ENCODE measurements around the gene RAPGEF1.

Gene RAPGEF1

DNA sequence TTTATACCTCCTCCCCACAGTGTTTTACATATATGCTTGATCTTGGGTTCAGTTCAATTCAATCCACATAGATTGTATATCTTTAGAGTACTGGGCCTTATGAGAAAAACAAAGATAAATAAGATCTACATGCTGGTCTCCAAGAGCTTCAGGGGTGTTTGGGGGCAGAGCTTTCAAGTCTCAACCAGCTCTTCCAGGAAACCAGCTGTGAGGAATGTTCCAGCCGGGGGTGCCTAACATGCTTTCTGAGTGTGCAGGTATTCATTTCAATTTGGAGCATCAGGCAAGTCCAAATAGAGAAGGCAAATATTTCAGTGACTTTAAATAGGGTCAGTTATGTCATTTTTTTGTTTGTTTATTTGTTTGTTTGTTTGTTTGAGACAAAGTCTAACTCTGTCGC, 5.7 kb upstream of the RAPGEF1 start:
- H3K9ac ChIP-seq (ENCODE audit: low read depth, low read length): no peak overlapping the region
- no peaks in the 10 kb centered on the region for H3K9me3 ChIP-seq (ENCODE audit: insufficient read depth, low read depth, low read length)
- H3K27ac ChIP-seq (ENCODE audit: low read depth, low read length): no peak overlapping the region
- no peaks in the 10 kb centered on the region for H3K4me1 ChIP-seq (ENCODE audit: insufficient read depth, low read length)
- H3K27me3 ChIP-seq (ENCODE audit: insufficient read depth, low read length): no peaks in the 10 kb centered on the region
- no peak overlapping the region for H3K4me3 ChIP-seq (ENCODE audit: low read length)
- H3K36me3 ChIP-seq (ENCODE audit: insufficient read depth, low read length): no peaks in the 10 kb centered on the region
- 97% methylated on average over 2 of the region's 2 CpGs for WGBS

DNA sequence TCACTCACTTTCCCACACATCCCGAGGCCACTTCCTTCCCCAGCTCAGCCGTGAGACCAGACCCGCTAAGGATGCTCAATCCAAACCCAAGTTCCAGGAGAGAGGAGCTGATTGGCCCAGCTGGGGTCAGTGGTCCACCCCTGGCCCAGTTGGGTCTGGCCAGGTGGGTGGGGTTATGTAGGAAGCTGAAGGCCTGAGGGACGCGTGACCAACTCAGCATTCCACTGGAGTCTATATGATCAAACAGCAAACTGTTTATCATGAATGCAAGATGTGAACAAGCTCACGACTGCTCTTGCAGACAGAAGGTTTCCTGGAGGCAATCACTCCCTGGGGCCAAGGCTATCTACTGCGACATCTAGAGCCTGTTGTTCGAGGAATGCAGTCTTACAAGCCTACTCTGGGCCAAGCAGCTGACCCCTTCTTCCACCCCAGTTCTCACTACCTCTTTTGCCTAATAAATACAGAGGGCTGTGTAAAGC, 4.9 kb upstream of the RAPGEF1 start:
- Histone ChIP-seq H3K4me3 (ENCODE audit: low read length) (no peak overlapping the region), H3K9ac (ENCODE audit: low read depth, low read length) (no peak overlapping the region), H3K36me3 (ENCODE audit: insufficient read depth, low read length) (no peaks in the 10 kb centered on the region), H3K9me3 (ENCODE audit: insufficient read depth, low read depth, low read length) (no peaks in the 10 kb centered on the region), H3K4me1 (ENCODE audit: insufficient read depth, low read length) (no peaks in the 10 kb centered on the region), H3K27ac (ENCODE audit: low read depth, low read length) (no peak overlapping the region), H3K27me3 (ENCODE audit: insufficient read depth, low read length) (no peaks in the 10 kb centered on the region)
- WGBS: 91% methylated on average over 8 of the region's 8 CpGs

GRCh38 chr9:131744171-131744719, 4.4 kb upstream of the RAPGEF1 start:
- Histone ChIP-seq H3K27ac (ENCODE audit: low read depth, low read length) (no peak overlapping the region), H3K4me1 (ENCODE audit: insufficient read depth, low read length) (no peaks in the 10 kb centered on the region), H3K27me3 (ENCODE audit: insufficient read depth, low read length) (no peaks in the 10 kb centered on the region), H3K4me3 (ENCODE audit: low read length) (no peak overlapping the region), H3K9me3 (ENCODE audit: insufficient read depth, low read depth, low read length) (no peaks in the 10 kb centered on the region), H3K36me3 (ENCODE audit: insufficient read depth, low read length) (no peaks in the 10 kb centered on the region), H3K9ac (ENCODE audit: low read depth, low read length) (no peak overlapping the region)
- WGBS: 91% methylated on average over 9 of the region's 9 CpGs

DNA sequence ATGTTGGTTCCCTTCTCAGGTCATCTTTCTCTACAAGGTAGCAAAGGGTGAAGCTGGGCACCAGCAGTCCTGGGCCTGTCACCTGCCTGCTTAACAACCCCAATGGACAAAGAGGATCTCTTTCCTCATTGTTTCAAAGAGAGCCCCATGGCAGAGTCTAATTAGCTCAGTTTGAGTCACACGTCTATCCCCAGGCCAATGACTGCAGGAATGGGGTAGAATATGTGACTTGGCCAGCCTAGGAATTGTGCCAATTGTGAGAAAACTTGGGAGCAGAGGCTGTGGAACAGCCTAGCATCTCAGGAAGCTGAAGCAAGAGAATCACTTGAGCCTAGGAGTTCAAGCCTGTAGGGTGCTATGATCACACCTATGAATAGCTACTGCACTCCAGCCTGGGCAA, 3.6 kb upstream of the RAPGEF1 start:
- Histone ChIP-seq H3K27ac (ENCODE audit: low read depth, low read length) (no peak overlapping the region), H3K9me3 (ENCODE audit: insufficient read depth, low read depth, low read length) (no peaks in the 10 kb centered on the region), H3K36me3 (ENCODE audit: insufficient read depth, low read length) (no peaks in the 10 kb centered on the region), H3K27me3 (ENCODE audit: insufficient read depth, low read length) (no peaks in the 10 kb centered on the region), H3K4me3 (ENCODE audit: low read length) (no peak overlapping the region), H3K4me1 (ENCODE audit: insufficient read depth, low read length) (peaks cover 4% of the 10 kb centered on the region; the same call in 1 of the 2 replicates), H3K9ac (ENCODE audit: low read depth, low read length) (no peak overlapping the region)
- 91% methylated on average over 1 of the region's 1 CpG for WGBS

DNA sequence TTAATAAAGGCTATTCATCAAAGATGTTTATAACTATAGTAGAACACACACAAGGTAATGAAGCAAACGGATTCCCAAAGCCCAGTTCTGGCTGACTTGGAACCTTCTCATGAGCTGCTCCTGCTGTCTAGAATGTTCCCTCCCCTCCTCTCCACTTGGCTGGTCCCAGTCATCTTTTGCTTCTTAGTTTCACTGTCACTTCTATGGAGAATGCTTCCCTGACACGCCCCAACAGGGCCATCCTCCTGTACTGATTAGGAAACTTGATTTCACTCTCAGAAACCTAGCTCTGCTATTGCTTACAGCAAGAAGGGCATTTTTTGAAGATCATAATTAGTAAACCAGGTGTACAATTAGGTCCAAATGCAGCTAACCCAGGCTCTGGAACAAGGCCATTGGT, 3.2 kb upstream of the RAPGEF1 start:
- Histone ChIP-seq H3K9me3 (ENCODE audit: insufficient read depth, low read depth, low read length) (no peaks in the 10 kb centered on the region), H3K4me1 (ENCODE audit: insufficient read depth, low read length) (peaks cover 7% of the 10 kb centered on the region; the same call in 1 of the 2 replicates), H3K27me3 (ENCODE audit: insufficient read depth, low read length) (no peaks in the 10 kb centered on the region), H3K36me3 (ENCODE audit: insufficient read depth, low read length) (no peaks in the 10 kb centered on the region), H3K4me3 (ENCODE audit: low read length) (no peak overlapping the region), H3K27ac (ENCODE audit: low read depth, low read length) (no peak overlapping the region), H3K9ac (ENCODE audit: low read depth, low read length) (no peak overlapping the region)
- WGBS: 83% methylated on average over 2 of the region's 2 CpGs

DNA sequence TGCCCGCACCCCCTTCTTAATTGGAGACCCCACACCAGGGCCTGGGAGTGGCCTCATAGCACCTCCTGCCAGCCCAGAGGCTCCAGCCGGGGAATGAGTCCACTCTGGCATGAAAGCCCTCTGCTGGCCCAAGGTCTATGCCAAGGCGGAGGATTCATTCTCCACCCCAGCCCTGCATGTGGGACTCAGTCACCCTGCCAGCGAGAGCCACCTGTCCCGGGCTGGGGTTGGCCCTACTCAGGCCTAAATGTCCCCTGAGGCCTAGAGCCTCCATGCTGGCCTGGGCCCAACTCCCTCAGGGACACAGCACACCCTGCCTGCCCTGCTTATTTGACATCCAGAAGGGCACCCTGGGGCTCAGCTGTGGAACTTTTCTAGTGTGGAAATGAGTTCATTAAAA, 1.0 kb upstream of the RAPGEF1 start:
- WGBS: 94% methylated on average over 5 of the region's 5 CpGs
- H3K9me3 ChIP-seq (ENCODE audit: insufficient read depth, low read depth, low read length): no peaks in the 10 kb centered on the region
- no peak overlapping the region for H3K9ac ChIP-seq (ENCODE audit: low read depth, low read length)
- peaks cover 7% of the 10 kb centered on the region; the same call in 1 of the 2 replicates for H3K4me1 ChIP-seq (ENCODE audit: insufficient read depth, low read length)
- H3K36me3 ChIP-seq (ENCODE audit: insufficient read depth, low read length): no peaks in the 10 kb centered on the region
- no peaks in the 10 kb centered on the region for H3K27me3 ChIP-seq (ENCODE audit: insufficient read depth, low read length)
- no peak overlapping the region for H3K27ac ChIP-seq (ENCODE audit: low read depth, low read length)
- H3K4me3 ChIP-seq (ENCODE audit: low read length): no peak overlapping the region

- under 1% methylated on average over 96 of the region's 96 CpGs for WGBS
Observed at GRCh38 chr9:131739133-131739958, 530 bp downstream of the RAPGEF1 start.

DNA sequence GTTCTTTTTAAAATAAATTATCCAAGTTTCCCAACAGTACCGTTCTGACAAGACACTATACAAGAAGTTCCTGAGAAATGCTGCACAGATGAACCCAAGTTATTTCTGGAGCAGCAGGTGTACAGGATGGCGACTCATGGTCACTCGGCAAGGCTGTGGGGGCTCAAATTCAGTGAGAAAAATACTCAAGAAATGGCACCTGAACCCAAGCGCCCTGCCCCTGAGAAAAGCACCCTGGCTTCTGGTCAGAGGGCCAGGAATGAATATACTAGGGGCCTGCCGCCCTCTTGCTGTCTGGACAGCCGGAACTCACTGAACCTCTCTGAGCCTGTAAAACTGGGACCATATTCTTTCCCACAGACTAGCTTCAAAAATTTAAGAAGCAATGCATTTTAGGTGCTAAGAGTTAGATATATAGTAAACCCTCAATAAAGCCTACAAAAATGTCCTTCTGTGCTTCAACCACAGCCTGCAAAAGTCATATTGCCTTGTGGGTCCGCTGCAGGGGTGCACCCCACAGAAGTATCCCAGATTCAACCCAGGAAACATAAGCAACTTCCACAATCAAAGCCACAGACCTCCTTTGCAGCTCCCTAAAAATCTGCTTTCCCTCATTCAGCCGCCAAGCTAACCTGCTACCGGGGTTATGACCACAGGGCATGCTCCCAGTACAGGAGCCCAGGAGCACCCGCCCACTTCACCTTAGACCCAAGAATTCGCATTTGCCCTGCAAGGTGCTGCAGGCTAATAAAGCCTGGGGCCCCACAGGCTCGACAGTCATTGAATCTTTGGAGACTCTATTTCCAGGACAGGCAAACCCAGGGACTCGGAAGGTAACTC, 1.4 kb downstream of the RAPGEF1 start:
- WGBS: 64% methylated on average over 12 of the region's 13 CpGs
- Histone ChIP-seq H3K9me3 (ENCODE audit: insufficient read depth, low read depth, low read length) (no peaks in the 10 kb centered on the region), H3K4me3 (ENCODE audit: low read length) (peak overlapping the region; percentile 82), H3K27me3 (ENCODE audit: insufficient read depth, low read length) (no peaks in the 10 kb centered on the region), H3K9ac (ENCODE audit: low read depth, low read length) (peak overlapping the region; percentile 79), H3K27ac (ENCODE audit: low read depth, low read length) (no peak overlapping the region), H3K36me3 (ENCODE audit: insufficient read depth, low read length) (no peaks in the 10 kb centered on the region), H3K4me1 (ENCODE audit: insufficient read depth, low read length) (peaks cover 18% of the 10 kb centered on the region)

More at GRCh38 chr9:131739133-131739958, 530 bp downstream of the RAPGEF1 start:
- Histone ChIP-seq H3K4me1 (ENCODE audit: insufficient read depth, low read length) (peaks cover 10% of the 10 kb centered on the region), H3K27ac (ENCODE audit: low read depth, low read length) (no peak overlapping the region), H3K36me3 (ENCODE audit: insufficient read depth, low read length) (no peaks in the 10 kb centered on the region), H3K9ac (ENCODE audit: low read depth, low read length) (peak overlapping the region; percentile 79), H3K9me3 (ENCODE audit: insufficient read depth, low read depth, low read length) (no peaks in the 10 kb centered on the region), H3K27me3 (ENCODE audit: insufficient read depth, low read length) (no peaks in the 10 kb centered on the region), H3K4me3 (ENCODE audit: low read length) (peak overlapping the region; percentile 82)

GRCh38 chr9:131737426-131737825, 2.5 kb downstream of the RAPGEF1 start:
- Histone ChIP-seq H3K27me3 (ENCODE audit: insufficient read depth, low read length) (no peaks in the 10 kb centered on the region), H3K4me1 (ENCODE audit: insufficient read depth, low read length) (peaks cover 26% of the 10 kb centered on the region), H3K4me3 (ENCODE audit: low read length) (no peak overlapping the region), H3K27ac (ENCODE audit: low read depth, low read length) (no peak overlapping the region), H3K9ac (ENCODE audit: low read depth, low read length) (no peak overlapping the region), H3K36me3 (ENCODE audit: insufficient read depth, low read length) (no peaks in the 10 kb centered on the region), H3K9me3 (ENCODE audit: insufficient read depth, low read depth, low read length) (no peaks in the 10 kb centered on the region)
- WGBS: 94% methylated on average over 12 of the region's 12 CpGs

- H3K9ac ChIP-seq (ENCODE audit: low read depth, low read length): no peak overlapping the region
- H3K4me3 ChIP-seq (ENCODE audit: low read length): no peak overlapping the region
- no peaks in the 10 kb centered on the region for H3K36me3 ChIP-seq (ENCODE audit: insufficient read depth, low read length)
- peaks cover 36% of the 10 kb centered on the region for H3K4me1 ChIP-seq (ENCODE audit: insufficient read depth, low read length)
- no peaks in the 10 kb centered on the region for H3K9me3 ChIP-seq (ENCODE audit: insufficient read depth, low read depth, low read length)
- H3K27me3 ChIP-seq (ENCODE audit: insufficient read depth, low read length): no peaks in the 10 kb centered on the region
- H3K27ac ChIP-seq (ENCODE audit: low read depth, low read length): no peak overlapping the region
- WGBS: 87% methylated on average over 4 of the region's 4 CpGs
Observed at GRCh38 chr9:131736431-131736830, 3.4 kb downstream of the RAPGEF1 start.

All from HUES64 (cell line).